ENCODE measurements around the gene BCL3. TPM values are rescaled to one million over a fixed set of nuclear protein-coding genes. Genes with fewer than 3 reads are reported as not detected.

BCL3 gene
- total and polyA plus RNA-seq, 2 of the 13 experiments (the other 11 are each of a cell fraction or from before 2014, with no cell fraction given): 2.3 to 4.0 TPM

DNA sequence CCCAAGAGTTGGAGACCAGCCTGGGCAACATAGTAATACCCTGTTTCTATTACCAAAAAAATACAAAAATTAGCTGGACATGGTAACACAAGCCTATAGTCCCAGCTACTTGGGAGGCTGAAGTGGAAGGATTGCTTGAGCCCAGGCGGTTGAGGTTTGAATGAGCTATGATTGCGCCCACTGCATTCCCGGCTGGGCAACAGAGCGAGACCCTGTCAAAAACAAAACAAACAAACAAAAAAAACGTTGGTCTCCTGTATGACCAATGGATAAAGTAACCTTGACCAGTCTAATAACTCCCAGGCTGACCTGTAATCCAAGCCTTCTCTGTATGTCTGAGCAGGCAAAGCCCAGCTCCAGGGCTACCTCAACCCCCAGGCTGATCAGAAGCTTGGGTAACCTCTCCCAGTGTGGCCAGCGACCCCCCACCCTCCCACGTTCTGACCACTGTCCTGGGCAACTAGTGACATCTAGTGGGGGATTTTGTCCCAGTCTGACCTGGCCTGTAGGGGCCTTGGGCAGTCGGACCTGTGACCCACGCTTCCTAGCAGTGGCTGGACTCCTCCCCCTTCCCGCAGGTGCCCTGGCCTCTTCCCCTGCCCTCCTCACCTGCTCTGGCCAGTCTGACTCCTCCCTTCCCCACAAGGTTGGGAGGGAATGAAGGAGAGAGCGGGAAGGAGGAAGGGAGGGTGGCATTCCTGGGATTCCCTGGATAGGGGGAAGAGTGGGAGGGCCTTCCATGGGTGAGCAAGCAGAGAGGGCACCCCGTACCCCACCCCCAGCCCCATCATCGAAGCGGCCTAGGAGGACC lies 59.3 kb downstream of the BCL3 start (continued):
- TF ChIP-seq ZNF10 (CRISPR knock-in tag; IDR thresholded peaks at IDR 0.05; ENCODE audit: borderline replicate concordance, low read depth): no peak
- TF ChIP-seq ZNF350 (CRISPR knock-in tag; IDR thresholded peaks at IDR 0.05; ENCODE audit: borderline replicate concordance, low read depth): peak; percentile 30; the same call in 1 of the 2 replicates
- peak; percentile 77; the same call in 1 of the 2 replicates for TF ChIP-seq HDAC2 (CRISPR knock-in tag; IDR thresholded peaks at IDR 0.05)
- TF ChIP-seq, protein P1, sequence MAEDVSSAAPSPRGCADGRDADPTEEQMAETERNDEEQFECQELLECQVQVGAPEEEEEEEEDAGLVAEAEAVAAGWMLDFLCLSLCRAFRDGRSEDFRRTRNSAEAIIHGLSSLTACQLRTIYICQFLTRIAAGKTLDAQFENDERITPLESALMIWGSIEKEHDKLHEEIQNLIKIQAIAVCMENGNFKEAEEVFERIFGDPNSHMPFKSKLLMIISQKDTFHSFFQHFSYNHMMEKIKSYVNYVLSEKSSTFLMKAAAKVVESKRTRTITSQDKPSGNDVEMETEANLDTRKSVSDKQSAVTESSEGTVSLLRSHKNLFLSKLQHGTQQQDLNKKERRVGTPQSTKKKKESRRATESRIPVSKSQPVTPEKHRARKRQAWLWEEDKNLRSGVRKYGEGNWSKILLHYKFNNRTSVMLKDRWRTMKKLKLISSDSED (CRISPR knock-in tag; IDR thresholded peaks at IDR 0.05): no peak
- TF ChIP-seq, protein P2, sequence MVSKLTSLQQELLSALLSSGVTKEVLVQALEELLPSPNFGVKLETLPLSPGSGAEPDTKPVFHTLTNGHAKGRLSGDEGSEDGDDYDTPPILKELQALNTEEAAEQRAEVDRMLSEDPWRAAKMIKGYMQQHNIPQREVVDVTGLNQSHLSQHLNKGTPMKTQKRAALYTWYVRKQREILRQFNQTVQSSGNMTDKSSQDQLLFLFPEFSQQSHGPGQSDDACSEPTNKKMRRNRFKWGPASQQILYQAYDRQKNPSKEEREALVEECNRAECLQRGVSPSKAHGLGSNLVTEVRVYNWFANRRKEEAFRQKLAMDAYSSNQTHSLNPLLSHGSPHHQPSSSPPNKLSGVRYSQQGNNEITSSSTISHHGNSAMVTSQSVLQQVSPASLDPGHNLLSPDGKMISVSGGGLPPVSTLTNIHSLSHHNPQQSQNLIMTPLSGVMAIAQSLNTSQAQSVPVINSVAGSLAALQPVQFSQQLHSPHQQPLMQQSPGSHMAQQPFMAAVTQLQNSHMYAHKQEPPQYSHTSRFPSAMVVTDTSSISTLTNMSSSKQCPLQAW (CRISPR knock-in tag; IDR thresholded peaks at IDR 0.05): 0 out of 2 replicates have a peak, but pooled peaks have one; percentile 25
- no peak; the same call in 1 of the 2 replicates for TF ChIP-seq NR2F2 (IDR thresholded peaks at IDR 0.05; ENCODE audit: borderline replicate concordance, low read depth)
- TF ChIP-seq, protein P3, sequence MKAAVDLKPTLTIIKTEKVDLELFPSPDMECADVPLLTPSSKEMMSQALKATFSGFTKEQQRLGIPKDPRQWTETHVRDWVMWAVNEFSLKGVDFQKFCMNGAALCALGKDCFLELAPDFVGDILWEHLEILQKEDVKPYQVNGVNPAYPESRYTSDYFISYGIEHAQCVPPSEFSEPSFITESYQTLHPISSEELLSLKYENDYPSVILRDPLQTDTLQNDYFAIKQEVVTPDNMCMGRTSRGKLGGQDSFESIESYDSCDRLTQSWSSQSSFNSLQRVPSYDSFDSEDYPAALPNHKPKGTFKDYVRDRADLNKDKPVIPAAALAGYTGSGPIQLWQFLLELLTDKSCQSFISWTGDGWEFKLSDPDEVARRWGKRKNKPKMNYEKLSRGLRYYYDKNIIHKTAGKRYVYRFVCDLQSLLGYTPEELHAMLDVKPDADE (CRISPR knock-in tag; IDR thresholded peaks at IDR 0.05): no peak; the same call in 1 of the 2 replicates
- no peak for TF ChIP-seq CBX2 (IDR thresholded peaks at IDR 0.05; ENCODE audit: low read depth, low read length)
- TF ChIP-seq CBX2 (CRISPR knock-in tag; IDR thresholded peaks at IDR 0.05; ENCODE audit: low read depth): no peak
- peak; percentile 21; the same call in 1 of the 2 replicates for TF ChIP-seq ZNF501 (CRISPR knock-in tag; IDR thresholded peaks at IDR 0.05)
- no peak; the same call in 1 of the 2 replicates for TF ChIP-seq BCL6 (CRISPR knock-in tag; IDR thresholded peaks at IDR 0.05)
- no peak for TF ChIP-seq ZNF883 (CRISPR knock-in tag; IDR thresholded peaks at IDR 0.05; ENCODE audit: not compliant biosample characterization)
- TF ChIP-seq NR1H2 (CRISPR knock-in tag; IDR thresholded peaks at IDR 0.05; ENCODE audit: borderline replicate concordance, low read depth): no peak
- TF ChIP-seq, protein P4, sequence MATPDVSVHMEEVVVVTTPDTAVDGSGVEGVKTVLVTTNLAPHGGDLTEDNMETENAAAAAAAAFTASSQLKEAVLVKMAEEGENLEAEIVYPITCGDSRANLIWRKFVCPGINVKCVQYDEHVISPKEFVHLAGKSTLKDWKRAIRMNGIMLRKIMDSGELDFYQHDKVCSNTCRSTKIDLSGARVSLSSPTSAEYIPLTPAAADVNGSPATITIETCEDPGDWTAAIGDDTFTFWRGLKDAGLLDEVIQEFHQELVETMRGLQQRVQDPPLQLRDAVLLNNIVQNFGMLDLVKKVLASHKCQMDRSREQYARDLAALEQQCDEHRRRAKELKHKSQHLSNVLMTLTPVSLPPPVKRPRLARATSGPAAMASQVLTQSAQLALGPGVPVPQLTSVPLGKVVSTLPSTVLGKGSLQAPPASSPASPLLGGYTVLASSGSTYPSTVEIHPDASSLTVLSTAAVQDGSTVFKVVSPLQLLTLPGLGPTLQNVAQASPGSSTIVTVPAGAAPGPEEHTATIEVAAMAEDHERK (CRISPR knock-in tag; IDR thresholded peaks at IDR 0.05; ENCODE audit: low read depth): no peak
- TF ChIP-seq NONO (IDR thresholded peaks at IDR 0.05): no peak
- TF ChIP-seq NONO (CRISPR knock-in tag; conservative IDR thresholded peaks at IDR 0.05): peak; percentile 55
- TF ChIP-seq SAFB2 (CRISPR knock-in tag; IDR thresholded peaks at IDR 0.05; ENCODE audit: borderline replicate concordance, low read depth): no peak
- no peak for TF ChIP-seq NFE2L1 (CRISPR knock-in tag; IDR thresholded peaks at IDR 0.05; ENCODE audit: borderline replicate concordance)
- no peak for TF ChIP-seq EED (CRISPR knock-in tag; IDR thresholded peaks at IDR 0.05)
- no peak for TF ChIP-seq PHF5A (CRISPR knock-in tag; IDR thresholded peaks at IDR 0.05; ENCODE audit: low read depth, unreplicated experiment)
- TF ChIP-seq KLF16 (CRISPR knock-in tag; IDR thresholded peaks at IDR 0.05): peak in 1 of 2 experiments; percentile 41; a peak in 1 of 4 replicates
- no peak for TF ChIP-seq ZNF530 (CRISPR knock-in tag; IDR thresholded peaks at IDR 0.05; ENCODE audit: low read depth)
- no peak for TF ChIP-seq ZBTB21 (CRISPR knock-in tag; IDR thresholded peaks at IDR 0.05)
- TF ChIP-seq ZFP36L1 (CRISPR knock-in tag; IDR thresholded peaks at IDR 0.05): no peak
